Measurements from ENCODE around the gene FAHD1.

FAHD1 gene

DNA sequence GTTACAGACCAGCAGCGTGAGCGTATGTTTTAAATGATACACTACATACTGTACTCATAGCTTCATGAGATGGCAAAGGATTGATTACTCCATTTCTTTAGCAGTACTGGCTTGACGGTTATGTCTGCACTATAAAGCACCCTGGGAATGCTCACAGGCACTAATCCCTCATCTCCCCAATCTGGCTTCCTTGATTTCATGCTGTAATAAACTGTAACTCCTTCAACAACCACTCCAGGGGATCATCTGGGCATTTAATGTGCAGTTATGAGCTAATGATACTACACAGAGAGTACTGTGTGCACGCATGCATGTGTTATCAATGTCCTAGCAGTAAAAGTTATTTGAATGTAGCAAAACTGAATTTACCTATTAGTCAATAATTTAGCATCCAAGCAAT lies 24.8 kb downstream of the FAHD1 start:
- H3K36me3 ChIP-seq (ENCODE audit: low read length) = no peaks in the 10 kb centered on the region
- H3K9me3 ChIP-seq (ENCODE audit: insufficient read depth, low read length) = no peaks in the 10 kb centered on the region
- H3K9ac ChIP-seq (ENCODE audit: low read length) = no peak overlapping the region
- TF ChIP-seq, protein P1, sequence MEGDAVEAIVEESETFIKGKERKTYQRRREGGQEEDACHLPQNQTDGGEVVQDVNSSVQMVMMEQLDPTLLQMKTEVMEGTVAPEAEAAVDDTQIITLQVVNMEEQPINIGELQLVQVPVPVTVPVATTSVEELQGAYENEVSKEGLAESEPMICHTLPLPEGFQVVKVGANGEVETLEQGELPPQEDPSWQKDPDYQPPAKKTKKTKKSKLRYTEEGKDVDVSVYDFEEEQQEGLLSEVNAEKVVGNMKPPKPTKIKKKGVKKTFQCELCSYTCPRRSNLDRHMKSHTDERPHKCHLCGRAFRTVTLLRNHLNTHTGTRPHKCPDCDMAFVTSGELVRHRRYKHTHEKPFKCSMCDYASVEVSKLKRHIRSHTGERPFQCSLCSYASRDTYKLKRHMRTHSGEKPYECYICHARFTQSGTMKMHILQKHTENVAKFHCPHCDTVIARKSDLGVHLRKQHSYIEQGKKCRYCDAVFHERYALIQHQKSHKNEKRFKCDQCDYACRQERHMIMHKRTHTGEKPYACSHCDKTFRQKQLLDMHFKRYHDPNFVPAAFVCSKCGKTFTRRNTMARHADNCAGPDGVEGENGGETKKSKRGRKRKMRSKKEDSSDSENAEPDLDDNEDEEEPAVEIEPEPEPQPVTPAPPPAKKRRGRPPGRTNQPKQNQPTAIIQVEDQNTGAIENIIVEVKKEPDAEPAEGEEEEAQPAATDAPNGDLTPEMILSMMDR (IDR thresholded peaks at IDR 0.05; ENCODE audit: insufficient read depth, low read length, poor library complexity, severe bottlenecking) = no peak
- no peak for TF ChIP-seq EZH2phosphoT487 (conservative IDR thresholded peaks at IDR 0.05; ENCODE audit: low read length)
- no peak overlapping the region for H2AFZ ChIP-seq (ENCODE audit: low read depth, low read length, severe bottlenecking)
- no peaks in the 10 kb centered on the region for H4K20me1 ChIP-seq (ENCODE audit: low read depth, low read length)
- H3K9me2 ChIP-seq (replicated peaks; ENCODE audit: insufficient read depth, low read length) = no peaks in the 10 kb centered on the region
- no peak overlapping the region for H3K27ac ChIP-seq (ENCODE audit: low read depth, low read length)
- H3K79me2 ChIP-seq (ENCODE audit: insufficient read depth, low read length) = no peaks in the 10 kb centered on the region
- H3K4me2 ChIP-seq (ENCODE audit: low read depth, low read length, poor library complexity, severe bottlenecking) = no peak overlapping the region
- no peak overlapping the region for H3K4me3 ChIP-seq (ENCODE audit: insufficient read depth, low read length, poor library complexity, severe bottlenecking)
- H3F3A ChIP-seq (ENCODE audit: insufficient read depth) = no peaks in the 10 kb centered on the region
- no peaks in the 10 kb centered on the region for H3K27me3 ChIP-seq (ENCODE audit: low read length)

DNA sequence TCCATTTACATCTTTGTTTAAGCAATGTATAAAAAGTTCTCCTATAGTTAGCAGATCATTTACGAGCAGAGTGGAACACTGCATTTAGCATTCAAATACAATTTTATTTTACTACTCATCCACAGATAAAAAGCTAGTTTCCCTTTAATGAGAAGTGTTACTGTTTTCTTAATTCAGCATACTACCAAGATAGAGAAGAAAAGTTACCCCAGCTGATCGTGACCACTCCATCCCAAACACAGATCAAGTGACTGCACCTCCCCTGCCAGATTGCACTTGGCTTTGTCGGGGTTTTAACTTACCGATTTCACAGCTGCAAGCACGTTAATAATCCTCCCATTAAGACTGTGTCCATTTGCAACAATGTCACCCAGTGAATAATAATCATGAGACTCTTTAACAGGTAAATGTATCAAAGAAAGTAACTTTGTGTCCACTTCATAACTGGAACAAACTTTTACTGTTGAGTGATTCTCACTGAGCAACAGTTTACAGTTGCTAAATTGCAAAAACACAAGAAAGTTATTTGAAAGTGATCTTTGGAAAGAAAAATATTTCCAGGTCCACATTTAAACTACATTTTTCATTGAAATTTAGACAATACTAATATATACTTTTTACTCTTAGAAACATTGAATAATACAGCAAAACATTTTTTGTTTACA lies 30.6 kb downstream of the FAHD1 start:
- Histone ChIP-seq H3K79me2 (ENCODE audit: insufficient read depth, low read length) (no peaks in the 10 kb centered on the region), H3F3A (ENCODE audit: insufficient read depth) (no peaks in the 10 kb centered on the region; the same call in 1 of the 2 replicates), H3K27ac (ENCODE audit: low read depth, low read length) (no peak overlapping the region), H3K9ac (ENCODE audit: low read length) (no peak overlapping the region), H3K36me3 (ENCODE audit: low read length) (no peaks in the 10 kb centered on the region), H3K27me3 (ENCODE audit: low read length) (no peaks in the 10 kb centered on the region), H3K9me3 (ENCODE audit: insufficient read depth, low read length) (no peaks in the 10 kb centered on the region), H3K4me3 (ENCODE audit: insufficient read depth, low read length, poor library complexity, severe bottlenecking) (no peak overlapping the region), H3K9me2 (replicated peaks; ENCODE audit: insufficient read depth, low read length) (no peaks in the 10 kb centered on the region), H2AFZ (ENCODE audit: low read depth, low read length, severe bottlenecking) (no peak overlapping the region), H3K4me2 (ENCODE audit: low read depth, low read length, poor library complexity, severe bottlenecking) (no peak overlapping the region), H4K20me1 (ENCODE audit: low read depth, low read length) (no peaks in the 10 kb centered on the region)
- TF ChIP-seq EZH2phosphoT487 (conservative IDR thresholded peaks at IDR 0.05; ENCODE audit: low read length) = no peak
- TF ChIP-seq, protein P1 (IDR thresholded peaks at IDR 0.05; ENCODE audit: insufficient read depth, low read length, poor library complexity, severe bottlenecking) = no peak

DNA sequence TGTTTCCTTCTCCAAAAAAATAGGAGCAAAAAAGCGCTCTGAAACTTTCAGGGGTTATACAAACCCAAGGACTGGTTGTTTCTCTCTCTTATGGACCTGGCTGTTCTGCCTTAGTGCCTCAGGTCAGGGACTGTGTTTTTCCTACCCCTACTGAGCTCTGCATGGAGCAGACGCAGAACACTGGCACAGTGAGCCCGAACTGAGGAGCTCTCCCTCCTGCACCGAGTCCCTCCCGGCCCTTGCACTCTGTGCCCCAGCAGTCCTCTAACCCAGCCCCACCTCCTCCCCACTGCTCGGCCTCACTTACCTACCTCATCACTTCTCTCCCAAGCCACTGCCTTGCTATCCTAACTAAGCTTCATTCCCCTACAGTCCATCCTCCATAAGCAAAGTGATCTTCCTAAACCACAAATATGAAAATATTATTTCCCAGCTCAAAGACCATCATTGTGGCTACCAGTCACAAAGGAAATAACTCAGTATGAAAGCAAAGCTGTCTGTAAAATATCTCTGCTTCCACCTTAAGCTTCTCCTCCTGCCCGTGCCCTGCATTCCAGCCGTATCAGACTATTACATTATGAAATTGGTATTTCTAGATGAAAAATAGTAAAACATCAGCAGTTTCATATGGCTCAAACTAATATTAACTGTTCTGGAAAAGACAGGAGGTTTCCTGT lies 31.3 kb downstream of the FAHD1 start:
- Histone ChIP-seq H3F3A (ENCODE audit: insufficient read depth) (no peaks in the 10 kb centered on the region; the same call in 1 of the 2 replicates), H3K27ac (ENCODE audit: low read depth, low read length) (no peak overlapping the region), H3K9me3 (ENCODE audit: insufficient read depth, low read length) (no peaks in the 10 kb centered on the region), H3K4me2 (ENCODE audit: low read depth, low read length, poor library complexity, severe bottlenecking) (no peak overlapping the region), H2AFZ (ENCODE audit: low read depth, low read length, severe bottlenecking) (no peak overlapping the region), H3K36me3 (ENCODE audit: low read length) (no peaks in the 10 kb centered on the region), H4K20me1 (ENCODE audit: low read depth, low read length) (no peaks in the 10 kb centered on the region), H3K79me2 (ENCODE audit: insufficient read depth, low read length) (no peaks in the 10 kb centered on the region), H3K9me2 (replicated peaks; ENCODE audit: insufficient read depth, low read length) (no peaks in the 10 kb centered on the region), H3K4me3 (ENCODE audit: insufficient read depth, low read length, poor library complexity, severe bottlenecking) (no peak overlapping the region), H3K27me3 (ENCODE audit: low read length) (no peaks in the 10 kb centered on the region), H3K9ac (ENCODE audit: low read length) (no peak overlapping the region)
- no peak for TF ChIP-seq EZH2phosphoT487 (conservative IDR thresholded peaks at IDR 0.05; ENCODE audit: low read length)
- TF ChIP-seq, protein P1 (IDR thresholded peaks at IDR 0.05; ENCODE audit: insufficient read depth, low read length, poor library complexity, severe bottlenecking) = no peak
